Urinary bladder (tissue), 4 donors: ENCODE data around the gene BGN. TPM values are rescaled to one million over a fixed set of nuclear protein-coding genes. Genes with fewer than 3 reads are reported as not detected.

Experiments used
- DNase-seq: peaks from one replicate; pipeline ENCODE4 v3.0.0-alpha.2; 2015; ENCODE audit errors: extremely low spot score
- H3K27ac ChIP-seq: one replicate; pipeline ENCODE4 v1.5.1; 2013; ENCODE audit warnings: low read depth, mild to moderate bottlenecking, moderate library complexity
- H3K36me3 ChIP-seq: one replicate; pipeline ENCODE4 v1.6.1; 2013; ENCODE audit warnings: mild to moderate bottlenecking, moderate library complexity; ENCODE audit not compliant: insufficient read depth
- H3K4me1 ChIP-seq: one replicate; pipeline ENCODE4 v1.6.1; 2013; ENCODE audit warnings: mild to moderate bottlenecking, moderate library complexity; ENCODE audit not compliant: insufficient read depth
- H3K4me3 ChIP-seq: one replicate; pipeline ENCODE4 v1.5.1; 2013; ENCODE audit warnings: low read depth, low read length
- WGBS: extraction: QIAGEN DNeasy Blood & Tissue Kit; methylation state at CpG from one replicate; pipeline ENCODE4 v1.1.7; 2013; 5-methylcytosine and 5-hydroxymethylcytosine counted together
- polyA plus RNA-seq: library from polyadenylated mRNA; stranded (reverse); fragments of 200-250 nt; gene quantifications from one replicate; pipeline ENCODE4 v1.2.3, GENCODE V29; 2013
- total RNA-seq: library from RNA; depleted of rRNA; stranded (reverse); fragments of >200 nt; gene quantifications from one replicate; pipeline ENCODE4 v1.2.3, GENCODE V29; 2014
- donor health status: healthy with polysubstance abuse.
- donor health status: healthy.

The BGN gene
- total and polyA plus RNA-seq, 2 donors, result 57.7 to 189 TPM

DNA sequence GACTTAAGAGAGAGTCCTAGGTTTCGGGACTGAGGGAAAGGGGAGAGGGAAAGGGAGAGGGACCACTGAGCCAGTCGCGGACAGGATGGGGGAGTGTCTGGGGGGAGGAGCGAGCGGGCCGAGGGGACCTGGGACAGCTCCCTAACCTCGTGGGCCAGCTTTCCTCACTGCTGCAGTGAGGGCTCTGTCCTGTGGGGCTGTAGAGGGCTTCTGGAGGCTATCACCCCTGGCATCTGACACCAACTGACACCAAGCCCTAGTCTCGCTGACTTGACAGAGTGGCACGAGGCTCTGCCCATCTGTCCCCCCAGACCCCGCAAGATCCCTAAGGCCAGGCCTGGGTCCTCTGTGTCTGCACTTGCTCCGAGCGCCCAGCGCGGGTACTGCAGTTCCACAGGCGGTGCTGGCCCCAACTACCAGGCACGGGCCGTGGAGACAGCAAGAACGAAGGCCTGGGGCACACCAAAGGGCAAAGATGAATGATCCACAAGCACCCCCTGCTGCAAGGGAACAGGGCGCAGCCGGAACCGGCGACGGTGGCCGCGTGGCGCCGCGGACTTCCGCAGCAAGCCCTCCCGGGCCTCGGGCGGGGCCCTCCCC lies 24.9 kb upstream of the BGN start:
- Histone ChIP-seq H3K36me3 (no peaks in the 10 kb centered on the region), H3K27ac (no peak overlapping the region), H3K4me1 (no peaks in the 10 kb centered on the region), H3K4me3 (peak overlapping the region; percentile 55)
- DNase-seq, result no peak
- under 1% methylated on average over 32 of the region's 32 CpGs for WGBS

DNA sequence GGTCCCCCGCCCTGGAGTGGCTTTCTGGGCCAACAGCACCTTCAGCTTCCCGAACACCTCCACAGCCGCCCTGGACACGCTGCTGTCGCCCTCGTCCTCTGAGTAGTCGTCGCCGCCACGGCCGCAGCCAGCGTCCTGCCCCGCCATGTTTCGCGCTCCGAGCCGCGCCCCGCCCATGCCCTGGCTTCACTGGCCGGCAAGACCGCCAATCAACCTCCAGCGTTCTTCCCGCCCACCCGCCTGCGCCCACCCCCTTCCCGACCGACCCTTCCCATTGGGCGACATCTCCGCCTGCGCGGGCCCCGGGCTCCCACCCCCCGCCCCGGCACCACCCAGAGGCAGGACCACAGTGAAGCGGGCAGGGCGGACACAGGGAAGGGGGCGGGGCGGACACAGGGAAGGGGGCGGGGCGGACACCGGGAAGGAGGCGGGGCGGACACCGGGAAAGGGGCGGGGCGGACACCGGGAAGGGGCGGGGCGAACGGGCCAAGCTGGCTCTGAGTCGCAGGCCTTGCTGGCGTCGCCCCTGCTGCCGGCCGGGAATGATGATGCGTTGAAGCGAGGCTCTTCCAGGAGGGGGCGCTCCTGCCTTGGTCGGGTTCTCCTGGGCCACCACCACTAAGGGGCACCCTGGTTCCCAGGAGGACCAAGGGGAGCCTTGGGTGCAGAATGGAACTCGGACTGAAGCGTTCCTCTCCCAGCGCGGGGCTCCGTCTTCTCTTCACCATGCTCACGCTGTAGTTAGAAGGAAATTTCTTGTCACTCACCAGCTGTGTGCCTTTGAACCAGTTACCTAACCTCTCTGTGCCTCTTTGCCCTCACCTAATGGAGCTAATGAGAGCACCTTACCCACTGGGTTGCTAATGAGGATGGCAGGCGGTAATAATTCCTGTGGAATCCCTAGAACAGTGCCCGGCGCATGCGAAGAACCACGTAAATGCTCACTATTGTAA lies 24.1 kb upstream of the BGN start, which contains the start of gene HAUS7:
HAUS7 (minus strand) TSS at position 166 of the 953 bp plus-strand sequence; CDS start at position 147, 19 bp downstream.
- no peaks in the 10 kb centered on the region for H3K4me1 ChIP-seq
- H3K4me3 ChIP-seq, result peak within 1 kb of the TSS; percentile 55
- DNase-seq, result peak; percentile 76
- H3K36me3 ChIP-seq, result no peaks in the 10 kb centered on the region
- H3K27ac ChIP-seq, result peak within 1 kb of the TSS; percentile 55
- WGBS, result 10% methylated on average over 59 of the region's 70 CpGs

DNA sequence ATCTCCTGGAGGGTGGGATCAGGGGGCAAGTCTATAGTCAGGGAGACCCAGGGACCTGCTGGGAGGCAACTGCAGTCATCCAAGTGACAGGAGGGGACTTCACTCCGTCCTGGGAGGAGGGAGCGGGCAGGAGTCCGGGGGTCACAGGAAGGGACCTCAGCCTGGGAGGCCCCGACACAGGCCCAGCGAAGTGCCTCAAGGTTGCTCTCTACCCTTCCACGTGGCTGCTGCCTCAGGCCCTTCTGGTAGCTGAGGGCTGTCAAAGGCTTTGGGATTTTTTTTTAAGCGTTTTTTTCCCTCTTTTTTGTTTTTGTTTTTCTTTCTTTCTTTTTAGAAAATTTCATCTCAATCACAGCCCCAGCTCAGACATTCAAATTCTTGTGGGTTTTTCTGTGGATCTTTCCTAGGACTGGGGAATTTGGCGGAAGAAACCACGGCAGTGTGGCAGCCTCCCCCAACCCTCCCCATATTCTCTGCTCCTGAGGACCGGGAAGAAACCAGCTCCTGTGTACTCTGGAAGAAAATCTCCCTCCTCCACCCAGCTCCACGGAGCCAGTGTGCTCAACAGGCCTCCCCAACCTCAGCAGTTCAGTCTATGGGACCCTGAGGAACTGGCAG lies 23.0 kb upstream of the BGN start:
- DNase-seq, result no peak
- Histone ChIP-seq H3K4me3 (no peak overlapping the region), H3K27ac (no peak overlapping the region), H3K4me1 (no peaks in the 10 kb centered on the region), H3K36me3 (no peaks in the 10 kb centered on the region)
- WGBS, result 62% methylated on average over 11 of the region's 11 CpGs

GRCh38 chrX:153473126-153473525 lies 21.7 kb upstream of the BGN start:
- Histone ChIP-seq H3K4me3 (no peak overlapping the region), H3K27ac (no peak overlapping the region), H3K36me3 (no peaks in the 10 kb centered on the region), H3K4me1 (no peaks in the 10 kb centered on the region)
- WGBS, result 96% methylated on average over 10 of the region's 10 CpGs
- no peak for DNase-seq

- Histone ChIP-seq H3K4me3 (peak overlapping the region; percentile 24), H3K27ac (no peak overlapping the region), H3K4me1 (no peaks in the 10 kb centered on the region), H3K36me3 (no peaks in the 10 kb centered on the region)
- 74% methylated on average over 10 of the region's 10 CpGs for WGBS
- DNase-seq, result no peak
These were observed 20.5 kb upstream of the BGN start for GRCh38 chrX:153474266-153474665.

GRCh38 chrX:153474718-153475117 lies 20.1 kb upstream of the BGN start:
- under 1% methylated on average over 57 of the region's 59 CpGs for WGBS
- no peaks in the 10 kb centered on the region for H3K4me1 ChIP-seq
- H3K27ac ChIP-seq, result no peak overlapping the region
- no peak for DNase-seq
- H3K36me3 ChIP-seq, result no peaks in the 10 kb centered on the region
- peak overlapping the region; percentile 24 for H3K4me3 ChIP-seq

DNA sequence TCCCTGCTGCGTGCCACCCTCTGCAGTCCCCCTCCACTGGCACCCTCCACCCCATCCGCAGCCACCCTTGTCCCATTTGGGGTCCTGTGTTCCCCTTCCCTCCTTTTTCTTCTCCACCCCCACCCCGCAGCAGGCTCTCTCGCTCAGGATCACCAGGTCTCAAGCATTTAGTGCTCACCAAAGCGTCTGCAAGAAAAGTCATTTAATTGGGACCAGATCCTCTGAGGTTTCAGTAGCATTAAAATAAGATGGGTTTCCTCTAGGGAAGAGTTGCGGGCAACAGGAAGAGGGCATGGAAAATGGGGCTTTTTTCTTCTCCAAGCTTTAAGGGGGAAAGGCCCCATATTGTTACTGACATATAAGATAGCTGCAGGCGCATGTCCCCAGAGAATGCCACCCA lies 19.5 kb upstream of the BGN start:
- Histone ChIP-seq H3K4me3 (no peak overlapping the region), H3K36me3 (no peaks in the 10 kb centered on the region), H3K4me1 (no peaks in the 10 kb centered on the region), H3K27ac (no peak overlapping the region)
- 88% methylated on average over 7 of the region's 7 CpGs for WGBS
- no peak for DNase-seq

DNA sequence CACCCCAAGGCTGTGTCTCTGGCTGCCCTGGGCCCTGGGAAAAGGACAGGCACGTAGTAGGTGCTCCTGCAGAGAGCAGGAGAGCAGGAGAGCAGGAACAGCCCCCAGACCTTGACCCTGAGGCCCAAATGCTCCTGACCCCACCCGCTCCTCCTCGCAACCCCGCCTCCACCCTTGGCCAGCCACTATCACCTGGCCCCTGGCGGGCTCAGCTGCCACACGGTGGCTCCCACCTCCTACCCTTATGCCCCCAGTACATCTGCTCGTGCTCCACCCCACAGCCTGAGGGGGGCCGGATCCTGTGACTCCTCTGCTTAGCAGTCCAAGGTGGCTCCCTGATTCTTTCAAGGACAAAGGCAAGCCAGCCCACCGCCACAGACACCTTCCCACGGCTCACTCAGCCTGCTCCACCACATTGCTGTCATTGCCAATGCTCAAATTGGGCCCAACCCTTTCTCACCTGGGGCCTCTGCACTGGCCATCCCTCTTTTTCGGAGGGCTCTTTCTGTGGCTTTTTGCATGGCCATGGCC lies 19.0 kb upstream of the BGN start:
- no peak overlapping the region for H3K4me3 ChIP-seq
- DNase-seq, result no peak
- H3K36me3 ChIP-seq, result no peaks in the 10 kb centered on the region
- no peaks in the 10 kb centered on the region for H3K4me1 ChIP-seq
- 90% methylated on average over 11 of the region's 11 CpGs for WGBS
- H3K27ac ChIP-seq, result no peak overlapping the region

DNA sequence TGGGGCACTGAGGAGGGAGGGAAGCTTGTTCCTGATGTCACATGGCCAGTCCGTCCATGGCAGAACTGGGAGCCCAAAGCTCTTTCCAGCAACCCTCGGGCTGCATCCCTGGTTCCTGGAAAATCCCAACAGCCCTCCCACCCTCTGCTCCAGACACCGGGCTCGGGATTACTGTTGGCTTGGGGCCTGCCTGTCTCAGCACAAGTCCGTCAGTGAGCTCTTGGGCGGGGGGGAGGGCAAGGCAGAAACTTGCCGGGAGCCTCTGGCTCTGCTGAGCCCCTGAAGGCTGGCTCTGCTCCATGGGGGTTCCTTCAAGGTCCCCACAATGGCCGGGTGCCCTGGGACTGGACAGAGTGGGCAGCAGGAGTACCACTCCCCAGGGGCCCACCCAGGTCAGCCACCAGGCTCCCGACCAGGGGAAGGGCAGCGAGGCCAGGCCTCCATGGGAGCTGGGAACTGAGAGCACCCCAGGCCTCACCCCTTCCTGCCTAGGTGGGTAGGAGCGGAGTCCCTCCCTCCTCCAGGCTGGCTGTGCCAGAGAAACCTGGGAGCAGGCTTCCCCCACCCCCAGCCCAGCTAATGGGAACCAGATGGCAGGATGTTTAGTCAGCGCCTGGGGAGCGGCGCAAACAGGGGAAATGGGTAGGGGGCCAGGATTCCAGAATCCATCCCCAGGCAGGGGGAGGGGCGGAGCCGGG lies 18.0 kb upstream of the BGN start:
- DNase-seq, result no peak
- Histone ChIP-seq H3K4me1 (no peaks in the 10 kb centered on the region), H3K27ac (no peak overlapping the region), H3K4me3 (no peak overlapping the region), H3K36me3 (no peaks in the 10 kb centered on the region)
- WGBS, result 45% methylated on average over 16 of the region's 16 CpGs

GRCh38 chrX:153477364-153477857 lies 17.4 kb upstream of the BGN start:
- H3K4me3 ChIP-seq, result no peak overlapping the region
- H3K36me3 ChIP-seq, result no peaks in the 10 kb centered on the region
- no peak overlapping the region for H3K27ac ChIP-seq
- H3K4me1 ChIP-seq, result no peaks in the 10 kb centered on the region
- 69% methylated on average over 11 of the region's 11 CpGs for WGBS
- no peak for DNase-seq

- no peaks in the 10 kb centered on the region for H3K36me3 ChIP-seq
- DNase-seq, result no peak
- no peak overlapping the region for H3K27ac ChIP-seq
- WGBS, result 68% methylated on average over 9 of the region's 9 CpGs
- no peak overlapping the region for H3K4me3 ChIP-seq
- no peaks in the 10 kb centered on the region for H3K4me1 ChIP-seq
These were observed 16.9 kb upstream of the BGN start for GRCh38 chrX:153477901-153478300.

- no peak overlapping the region for H3K27ac ChIP-seq
- H3K36me3 ChIP-seq, result no peaks in the 10 kb centered on the region
- no peak overlapping the region for H3K4me3 ChIP-seq
- H3K4me1 ChIP-seq, result no peaks in the 10 kb centered on the region
- WGBS, result 86% methylated on average over 16 of the region's 16 CpGs
- DNase-seq, result no peak
These were observed 16.0 kb upstream of the BGN start for GRCh38 chrX:153478746-153479145.

- H3K4me3 ChIP-seq, result no peak overlapping the region
- 90% methylated on average over 13 of the region's 13 CpGs for WGBS
- H3K4me1 ChIP-seq, result no peaks in the 10 kb centered on the region
- no peak for DNase-seq
- H3K36me3 ChIP-seq, result no peaks in the 10 kb centered on the region
- no peak overlapping the region for H3K27ac ChIP-seq
These were observed 13.7 kb upstream of the BGN start for GRCh38 chrX:153481043-153481442.
